ENCODE results near the gene LEMD3.

- TF ChIP-seq EZH2 (IDR thresholded peaks at IDR 0.05; ENCODE audit: borderline replicate concordance, low read depth, low read length, severe bottlenecking) (no peak), CTCF (IDR thresholded peaks at IDR 0.05; ENCODE audit: borderline replicate concordance, extremely low read depth, low read length, poor library complexity, severe bottlenecking) (no peak)
Observed at GRCh38 chr12:65293735-65294134, 124.4 kb downstream of the LEMD3 start.

All from DND-41 (cell line).